Endothelial cell of umbilical vein (primary cell): ENCODE data around the gene HTT. TPM values are rescaled to one million over a fixed set of nuclear protein-coding genes. Genes with fewer than 3 reads are reported as not detected.

Source experiments
- BruUV-seq: library from RNA; stranded (reverse); fragments of 400-500 nt; replicated peaks from 2 replicates; lab custom pipeline; 2021; lab: Mats Ljungman, UMichigan
- CTCF ChIA-PET: fragments of 300-600, 350-600 bp; sonication (Branson Sonifier 250); formaldehyde crosslinking; loops from one replicate; lab custom pipeline; 2021; ENCODE audit warnings: antibody characterized with exemption, inconsistent platforms; lab: Charles Lee
- POLR2A ChIA-PET: fragments of 300-600, 350-600 bp; sonication (Branson Sonifier 250); formaldehyde crosslinking; loops from one replicate; lab custom pipeline; 2021; ENCODE audit warnings: antibody characterized with exemption, inconsistent platforms; lab: Charles Lee
- DNase-seq: peaks from one replicate; pipeline ENCODE4 v3.0.0-alpha.2; 2011; ENCODE audit warnings: low read depth, low spot score
- FAIRE-seq: peaks from 2 replicates; lab custom pipeline; 2011; peaks lifted over from hg19 to GRCh38; lab: Jason Lieb, UNC
- H2AFZ ChIP-seq: 2 replicates; pipeline ENCODE4 v1.6.0; 2012; ENCODE audit warnings: low read depth, low read length, control low read depth, inconsistent platforms
- H3K27ac ChIP-seq: 2 replicates; pipeline ENCODE4 v1.5.1; 2011; ENCODE audit warnings: low read depth, mild to moderate bottlenecking, control low read depth, low read length, moderate library complexity; ENCODE audit not compliant: insufficient read depth
- H3K27me3 ChIP-seq, 2 experiments: 2 replicates each; pipeline versions ENCODE4 v1.6.0 to v1.6.1; 2011; ENCODE audit warnings: low read length in 2 of 2, mixed read lengths in 1 of 2; ENCODE audit not compliant: control insufficient read depth in 2 of 2, insufficient read depth in 2 of 2
- H3K36me3 ChIP-seq, 2 experiments: 2 replicates in 1 of 2; 3 replicates in 1 of 2; pipeline ENCODE4 v1.5.1; 2011; ENCODE audit warnings: low read length in 2 of 2, mild to moderate bottlenecking in 1 of 2, moderate library complexity in 1 of 2; ENCODE audit not compliant: control insufficient read depth in 2 of 2, insufficient read depth in 2 of 2; ENCODE audit errors: extremely low read depth in 1 of 2
- H3K4me1 ChIP-seq: 3 replicates; pipeline ENCODE4 v1.5.1; 2011; ENCODE audit warnings: mild to moderate bottlenecking, low read length; ENCODE audit not compliant: control insufficient read depth, insufficient read depth; ENCODE audit errors: extremely low read depth
- H3K4me2 ChIP-seq: 2 replicates; pipeline ENCODE4 v1.6.1; 2011; ENCODE audit warnings: low read length, control low read depth, mixed read lengths; ENCODE audit not compliant: insufficient read depth
- H3K4me3 ChIP-seq, 3 experiments: fragments of 200-600 bp in 1 of 3; sonication (generic), shearing (Covaris generic) in 1 of 3; replicated peaks in 1 of 3; 2 replicates each; pipeline ENCODE4 v1.5.1; 2011 to 2016; ENCODE audit warnings: control low read depth in 3 of 3, low read length in 3 of 3, mild to moderate bottlenecking in 2 of 3, inconsistent platforms in 1 of 3, low read depth in 1 of 3, moderate library complexity in 1 of 3; ENCODE audit not compliant: insufficient read depth in 1 of 3
- H3K79me2 ChIP-seq: 2 replicates; pipeline ENCODE4 v1.6.0; 2012; ENCODE audit warnings: low read length, inconsistent platforms; ENCODE audit not compliant: control insufficient read depth, insufficient read depth
- H3K9ac ChIP-seq: replicated peaks from 2 replicates; pipeline ENCODE3; 2011; ENCODE audit warnings: low read length, control low read depth; ENCODE audit not compliant: insufficient read depth; ENCODE audit errors: extremely low read depth
- H3K9me1 ChIP-seq: replicated peaks from 3 replicates; pipeline ENCODE4 v1.6.0; 2011; ENCODE audit warnings: mild to moderate bottlenecking, low read length; ENCODE audit not compliant: control insufficient read depth, insufficient read depth; ENCODE audit errors: extremely low read depth
- H3K9me3 ChIP-seq: replicated peaks from 2 replicates; pipeline ENCODE4 v1.5.1; 2012; ENCODE audit warnings: low read length, inconsistent platforms; ENCODE audit not compliant: control insufficient read depth, insufficient read depth
- H4K20me1 ChIP-seq: replicated peaks from 2 replicates; pipeline ENCODE3; 2011; ENCODE audit warnings: mild to moderate bottlenecking, low read length; ENCODE audit not compliant: control insufficient read depth, insufficient read depth; ENCODE audit errors: extremely low read depth
- CTCF ChIP-seq, 2 donors: IDR thresholded peaks; 1 replicate in 1 of 2; 2 replicates in 1 of 2; pipeline ENCODE4 v1.5.1; 2011; ENCODE audit warnings: low read length in 2 of 2, mild to moderate bottlenecking in 2 of 2, moderate library complexity in 2 of 2, control low read depth in 1 of 2, inconsistent platforms in 1 of 2, low read depth in 1 of 2; ENCODE audit not compliant: insufficient read depth in 1 of 2; ENCODE audit errors: extremely low read depth in 1 of 2
- EZH2 ChIP-seq: IDR thresholded peaks from 2 replicates; pipeline ENCODE4 v1.6.1; 2012; ENCODE audit warnings: borderline replicate concordance, low read depth, mild to moderate bottlenecking, moderate library complexity, low read length, inconsistent platforms; ENCODE audit not compliant: severe bottlenecking
- FOS ChIP-seq: IDR thresholded peaks from 2 replicates; pipeline ENCODE4 v1.6.1; 2011; ENCODE audit warnings: mild to moderate bottlenecking, low read length, moderate library complexity, borderline replicate concordance; ENCODE audit not compliant: insufficient read depth
- GATA2 ChIP-seq: IDR thresholded peaks from 2 replicates; pipeline ENCODE4 v1.7.0; 2011; ENCODE audit warnings: low read depth, mild to moderate bottlenecking, moderate library complexity, mixed read lengths, low read length; ENCODE audit not compliant: insufficient read length, insufficient read depth
- JUN ChIP-seq: IDR thresholded peaks from 2 replicates; pipeline ENCODE4 v1.6.1; 2011; ENCODE audit warnings: borderline replicate concordance, low read depth; ENCODE audit not compliant: insufficient read length, insufficient read depth
- MAX ChIP-seq: IDR thresholded peaks from 2 replicates; pipeline ENCODE4 v1.6.1; 2011; ENCODE audit not compliant: insufficient read depth, insufficient read length
- MYC ChIP-seq: IDR thresholded peaks from one replicate; pipeline ENCODE4 v1.6.1; 2011; ENCODE audit warnings: mild to moderate bottlenecking, low read depth, low read length
- POLR2A ChIP-seq: IDR thresholded peaks from 2 replicates; pipeline ENCODE4 v1.6.1; 2012; ENCODE audit warnings: low read depth, mild to moderate bottlenecking, control low read depth, low read length
- POLR2AphosphoS5 ChIP-seq: IDR thresholded peaks from 2 replicates; pipeline ENCODE4 v1.6.1; 2012; ENCODE audit warnings: low read depth, mild to moderate bottlenecking, control low read depth, low read length, moderate library complexity; ENCODE audit not compliant: insufficient read depth
- dilution Hi-C: fragments of 300-500 bp; cut with MboI; formaldehyde crosslinking; loops from one replicate; pipeline ENCODE4 v1.15.0; 2019; ENCODE audit warnings: low sequenced_read_pairs; ENCODE audit not compliant: extremely low pct_ligation_motif_present
- intact Hi-C: fragments of 100-400 bp; cut with micrococcal nuclease; formaldehyde crosslinking; loops from one replicate; pipeline ENCODE4 v1.10.0; 2022
- polyA plus RNA-seq, 4 experiments: library from polyadenylated mRNA; depleted of rRNA in 3 of 4; stranded (reverse) in 3 of 4; unstranded in 1 of 4; fragments of >200 nt; gene quantifications; 2 replicates each; pipeline versions ENCODE4 v1.2.1 to v1.2.3, GENCODE V29; 2011 to 2012; ENCODE audit warnings: missing spikeins in 1 of 4
- total RNA-seq: library from RNA; stranded (reverse); gene quantifications from 2 replicates; pipeline ENCODE4 v1.2.3, GENCODE V29; 2021

HTT gene
- total and polyA plus RNA-seq, 2 donors (not counting 3 experiments of a cell fraction or from before 2014, with no cell fraction given): 15.7 to 61.2 TPM

GRCh38 chr4:3083732-3084131 is 9.3 kb downstream of the HTT start:
- dilution Hi-C loops: no loop called here
- Histone ChIP-seq H3K79me2 (peaks cover 43% of the 10 kb centered on the region), H4K20me1 (peaks cover 5% of the 10 kb centered on the region), H3K9ac (no peak overlapping the region), H2AFZ (no peak overlapping the region), H3K4me1 (no peaks in the 10 kb centered on the region), H3K9me3 (no peaks in the 10 kb centered on the region), H3K36me3 (peaks cover 0 to 2% of the 10 kb centered on the region in 2 experiments), H3K9me1 (no peaks in the 10 kb centered on the region), H3K27me3 (no peaks in the 10 kb centered on the region), H3K4me2 (no peak overlapping the region), H3K4me3 (no peak overlapping the region), H3K27ac (no peak overlapping the region)
- CTCF ChIA-PET: interaction anchor here (1.3 kb wide), 1 partner anchor 52 kb away, joined by 3 read pairs; no protein-coding TSS in a partner anchor
- POLR2A ChIA-PET: no interaction called here
- no TSS peak for BruUV-seq
- DNase-seq (no peak), FAIRE-seq (no peak)
- intact Hi-C loops: no loop called here
- TF ChIP-seq EZH2: no peak
- TF ChIP-seq MYC: no peak
- TF ChIP-seq POLR2A: no peak
- TF ChIP-seq POLR2AphosphoS5: no peak
- no peak for TF ChIP-seq GATA2
- TF ChIP-seq FOS: no peak
- no peak for TF ChIP-seq MAX
- TF ChIP-seq CTCF (IDR thresholded peaks at IDR 0.05; ENCODE audit: extremely low read depth in 1 of 2, insufficient read depth in 1 of 2, low read depth in 1 of 2, low read length in 2 of 2): no peak
- no peak for TF ChIP-seq JUN
